OCI-LY7 (cell line): Measurements from ENCODE around the gene HLA-DQA2. TPM values are rescaled to one million over a fixed set of nuclear protein-coding genes. Genes with fewer than 3 reads are reported as not detected.
"Not testable (repeated sequence)": the region's sequence is repeated elsewhere in the genome, so short reads cannot be mapped to it uniquely, and the experiment has no call there.

ENCODE experiments used
- BruUV-seq: library from RNA; stranded (reverse); fragments of 400-500 nt; replicated peaks from 2 replicates; lab custom pipeline; 2021; lab: Mats Ljungman, UMichigan
- CTCF ChIA-PET: fragments of 300-600 bp; sonication (Branson Sonifier 250); formaldehyde crosslinking; loops from one replicate; lab custom pipeline; 2022; ENCODE audit warnings: antibody characterized with exemption; ENCODE audit not compliant: unreplicated experiment; lab: Charles Lee
- POLR2A ChIA-PET: fragments of 300-600 bp; sonication (Branson Sonifier 250); formaldehyde crosslinking; loops from one replicate; lab custom pipeline; 2022; ENCODE audit warnings: antibody characterized with exemption; lab: Charles Lee
- DNase-seq: peaks from one replicate; pipeline ENCODE4 v3.0.0-alpha.2; 2015; ENCODE audit warnings: low spot score
- H2AFZ ChIP-seq: fragments of 200-600 bp; sonication (generic), shearing (Covaris generic); 2 replicates; pipeline ENCODE4 v1.6.1; 2014; ENCODE audit warnings: mild to moderate bottlenecking, antibody characterized with exemption, low read length, moderate library complexity
- H3K27ac ChIP-seq: fragments of 200-600 bp; sonication (generic); 2 replicates; pipeline ENCODE4 v1.5.1; 2014; ENCODE audit warnings: mixed run types, low read depth, mild to moderate bottlenecking, moderate library complexity, low read length, inconsistent platforms; ENCODE audit not compliant: poor library complexity, severe bottlenecking
- H3K36me3 ChIP-seq: fragments of 200-600 bp; sonication (generic); 2 replicates; pipeline ENCODE4 v1.6.1; 2014; ENCODE audit warnings: mild to moderate bottlenecking, antibody characterized with exemption, low read length, moderate library complexity, mixed read lengths; ENCODE audit not compliant: insufficient read depth
- H3K4me1 ChIP-seq: fragments of 200-600 bp; sonication (generic); 2 replicates; pipeline ENCODE4 v1.5.1; 2014; ENCODE audit warnings: mild to moderate bottlenecking, low read length; ENCODE audit not compliant: insufficient read depth, poor library complexity, severe bottlenecking
- H3K4me2 ChIP-seq: fragments of 200-600 bp; sonication (generic); 2 replicates; pipeline ENCODE4 v1.6.1; 2014; ENCODE audit warnings: mild to moderate bottlenecking, low read length
- H3K4me3 ChIP-seq: fragments of 200-600 bp; sonication (generic); 2 replicates; pipeline ENCODE4 v1.5.1; 2014; ENCODE audit warnings: mild to moderate bottlenecking, low read depth, low read length; ENCODE audit not compliant: poor library complexity, severe bottlenecking
- H3K79me2 ChIP-seq: fragments of 200-600 bp; sonication (generic); 2 replicates; pipeline ENCODE4 v1.6.1; 2016; ENCODE audit warnings: low read depth, mild to moderate bottlenecking, low read length, moderate library complexity, mixed read lengths; ENCODE audit not compliant: insufficient read depth
- H3K9me2 ChIP-seq: fragments of 200-600 bp; sonication (generic); 2 replicates; pipeline ENCODE4 v1.6.1; 2016; ENCODE audit warnings: mild to moderate bottlenecking, low read length, mixed read lengths; ENCODE audit not compliant: insufficient read depth
- H3K9me3 ChIP-seq: fragments of 200-600 bp; sonication (generic); 2 replicates; pipeline ENCODE4 v1.6.1; 2014; ENCODE audit warnings: mild to moderate bottlenecking, mixed run types, low read length, mixed read lengths
- H4K20me1 ChIP-seq: fragments of 200-600 bp; sonication (generic); 2 replicates; pipeline ENCODE4 v1.6.1; 2014; ENCODE audit warnings: mild to moderate bottlenecking, antibody characterized with exemption, low read length, moderate library complexity, mixed read lengths; ENCODE audit not compliant: insufficient read depth
- CTCF ChIP-seq: fragments of 200-600 bp; sonication (generic); conservative IDR thresholded peaks from 2 replicates; pipeline ENCODE4 v1.5.1; 2014; ENCODE audit warnings: mild to moderate bottlenecking, antibody characterized with exemption, low read length, moderate library complexity, mixed read lengths
- EZH2phosphoT487 ChIP-seq: fragments of 200-600 bp; sonication (generic); IDR thresholded peaks from 2 replicates; pipeline ENCODE4 v1.6.1; 2018; ENCODE audit warnings: low read depth, borderline replicate concordance, mild to moderate bottlenecking, mixed run types, antibody characterized with exemption, low read length, moderate library complexity, mixed read lengths
- intact Hi-C: fragments of 100-400 bp; cut with micrococcal nuclease; formaldehyde crosslinking; loops from one replicate; pipeline ENCODE4 v1.10.0; 2022; ENCODE audit not compliant: unreplicated experiment
- total RNA-seq, 2 experiments: library from RNA; depleted of rRNA in 1 of 2; stranded (reverse); fragments of >200 nt in 1 of 2; shearing (Covaris generic) in 1 of 2; gene quantifications; 2 replicates each; pipeline ENCODE4 v1.2.3, GENCODE V29; 2014 to 2022

The HLA-DQA2 gene
- total RNA-seq, 2 experiments from 2014 or later, result 3.6 TPM; not detected in 1

- no peak for TF ChIP-seq EZH2phosphoT487
- no peak for TF ChIP-seq CTCF
- H3K4me2 ChIP-seq, result no peak overlapping the region
- H3K9me2 ChIP-seq, result no peaks in the 10 kb centered on the region
- no peaks in the 10 kb centered on the region for H4K20me1 ChIP-seq
- no peaks in the 10 kb centered on the region for H3K79me2 ChIP-seq
- no peak for DNase-seq
- ChIA-PET CTCF (no interaction called here), POLR2A (interaction anchor here (1.0 kb wide), 1 partner anchor 54 kb away, joined by 3 read pairs; no protein-coding TSS in a partner anchor)
- no peaks in the 10 kb centered on the region for H3K9me3 ChIP-seq
- no peak overlapping the region for H2AFZ ChIP-seq
- no peak overlapping the region for H3K27ac ChIP-seq
- no peaks in the 10 kb centered on the region for H3K4me1 ChIP-seq
- no TSS peak for BruUV-seq
- intact Hi-C loops, result no loop called here
- no peak overlapping the region for H3K4me3 ChIP-seq
- H3K36me3 ChIP-seq, result no peaks in the 10 kb centered on the region
Observed at GRCh38 chr6:32774426-32774825, 33.2 kb downstream of the HLA-DQA2 start.

- BruUV-seq, result no TSS peak
- Histone ChIP-seq H3K4me3 (no peak overlapping the region), H3K36me3 (no peaks in the 10 kb centered on the region), H3K27ac (no peak overlapping the region), H2AFZ (no peak overlapping the region), H3K4me1 (no peaks in the 10 kb centered on the region), H3K9me2 (no peaks in the 10 kb centered on the region), H3K4me2 (no peak overlapping the region), H4K20me1 (no peaks in the 10 kb centered on the region), H3K79me2 (no peaks in the 10 kb centered on the region), H3K9me3 (no peaks in the 10 kb centered on the region)
- CTCF ChIA-PET, result no interaction called here
- intact Hi-C loops, result no loop called here
- TF ChIP-seq CTCF (no peak), EZH2phosphoT487 (no peak)
- no peak for DNase-seq
- POLR2A ChIA-PET, result interaction anchor here (1.0 kb wide), 1 partner anchor 55 kb away, joined by 3 read pairs; no protein-coding TSS in a partner anchor
Observed at GRCh38 chr6:32775071-32775470, 33.9 kb downstream of the HLA-DQA2 start.

- intact Hi-C loops, result no loop called here
- Histone ChIP-seq H3K4me1 (no peaks in the 10 kb centered on the region), H2AFZ (no peak overlapping the region), H4K20me1 (no peaks in the 10 kb centered on the region), H3K9me3 (no peaks in the 10 kb centered on the region), H3K27ac (no peak overlapping the region), H3K9me2 (no peaks in the 10 kb centered on the region), H3K36me3 (no peaks in the 10 kb centered on the region), H3K4me2 (no peak overlapping the region), H3K79me2 (no peaks in the 10 kb centered on the region), H3K4me3 (no peak overlapping the region)
- TF ChIP-seq EZH2phosphoT487 (no peak), CTCF (no peak)
- POLR2A ChIA-PET, result interaction anchor here (0.9 to 1.3 kb wide), 2 partner anchors 67 to 333 kb away, joined by 3 to 6 read pairs; no protein-coding TSS in a partner anchor
- no peak for DNase-seq
- CTCF ChIA-PET, result no interaction called here
- BruUV-seq, result no TSS peak
Observed at GRCh38 chr6:32779036-32779435, 37.8 kb downstream of the HLA-DQA2 start.

- H3K27ac ChIP-seq, H2AFZ ChIP-seq, CTCF ChIA-PET, H3K4me3 ChIP-seq, H3K9me2 ChIP-seq, H3K4me2 ChIP-seq, DNase-seq, H3K36me3 ChIP-seq, H3K9me3 ChIP-seq, H3K79me2 ChIP-seq, H3K4me1 ChIP-seq, intact Hi-C loops, BruUV-seq, H4K20me1 ChIP-seq: not testable (repeated sequence)
- POLR2A ChIA-PET, result interaction anchor here (1.5 kb wide), 1 partner anchor 15 kb away, joined by 3 read pairs; no protein-coding TSS in a partner anchor
Observed at GRCh38 chr6:32782923-32783322, 41.7 kb downstream of the HLA-DQA2 start.
